ENCODE results near the gene SMAD6.

- TF ChIP-seq CTCF (IDR thresholded peaks at IDR 0.05) (no peak), POLR2A (IDR thresholded peaks at IDR 0.05) (no peak)
These were observed 80.7 kb downstream of the SMAD6 start for GRCh38 chr15:66782785-66783184.

Measured in body of pancreas (tissue), 4 donors.